Stomach (tissue), 4 donors: ENCODE data around the gene BCAP31.
"Not testable (repeated sequence)": the region's sequence is repeated elsewhere in the genome, so short reads cannot be mapped to it uniquely, and the experiment has no call there.

Source experiments
- CTCF ChIP-seq, 7 experiments: fragments of 450-650 bp in 4 of 7; fragments of 200-600 bp in 3 of 7; sonication (generic) in 3 of 7; IDR thresholded peaks; one replicate each; pipeline ENCODE4 v1.5.1; 2016 to 2019; ENCODE audit warnings: antibody characterized with exemption in 7 of 7, control low read depth in 2 of 7, mild to moderate bottlenecking in 1 of 7
- EP300 ChIP-seq: sonication (generic); formaldehyde crosslinking; IDR thresholded peaks from one replicate; pipeline ENCODE4 v1.6.1; 2017; ENCODE audit warnings: antibody characterized with exemption
- POLR2A ChIP-seq, 4 donors: fragments of 450-650 bp; IDR thresholded peaks; one replicate each; pipeline ENCODE4 v1.6.1; 2016; ENCODE audit warnings: antibody characterized with exemption in 4 of 4, control low read depth in 2 of 4, mild to moderate bottlenecking in 1 of 4, moderate library complexity in 1 of 4
- POLR2AphosphoS5 ChIP-seq, 3 donors: sonication (generic); formaldehyde crosslinking; IDR thresholded peaks; one replicate each; pipeline ENCODE4 v1.6.1; 2016; ENCODE audit warnings: antibody characterized with exemption in 3 of 3

GRCh38 chrX:153742796-153743467 is 18.7 kb upstream of the BCAP31 start:
- TF ChIP-seq CTCF (IDR thresholded peaks at IDR 0.05); POLR2A (IDR thresholded peaks at IDR 0.05); EP300; POLR2AphosphoS5 (IDR thresholded peaks at IDR 0.05): not testable (repeated sequence)
